Ovary (tissue), 9 donors: Measurements from ENCODE around the gene SLC25A29. TPM values are rescaled to one million over a fixed set of nuclear protein-coding genes. Genes with fewer than 3 reads are reported as not detected.

Experiments used
- DNase-seq, 5 donors: peaks; one replicate each; pipeline ENCODE4 v3.0.0-alpha.2; 2019 to 2020
- H3K27ac ChIP-seq, 2 donors: fragments of 200-600 bp; one replicate each; pipeline versions ENCODE4 v1.5.1 to v1.8.0; 2019 to 2022
- H3K27me3 ChIP-seq: fragments of 200-600 bp; one replicate; pipeline ENCODE4 v1.8.0; 2022
- H3K36me3 ChIP-seq: fragments of 200-600 bp; sonication (generic); one replicate; pipeline ENCODE4 v1.5.1; 2019
- H3K4me1 ChIP-seq: one replicate; pipeline ENCODE4 v1.8.1; 2013; ENCODE audit warnings: mild to moderate bottlenecking, moderate library complexity; ENCODE audit not compliant: insufficient read depth
- H3K4me3 ChIP-seq: fragments of 200-600 bp; sonication (generic); one replicate; pipeline ENCODE4 v1.5.1; 2017
- H3K9me3 ChIP-seq, 2 donors: fragments of 200-600 bp in 1 of 2; sonication (generic) in 1 of 2; one replicate each; pipeline versions ENCODE4 v1.5.1 to v1.8.1; 2013 to 2019; ENCODE audit warnings: mild to moderate bottlenecking in 1 of 2, moderate library complexity in 1 of 2
- CTCF ChIP-seq, 3 donors: fragments of 450-650 bp in 2 of 3; fragments of 200-600 bp in 1 of 3; IDR thresholded peaks; one replicate each; pipeline versions ENCODE4 v1.5.1 to v1.8.0; 2016 to 2022; ENCODE audit warnings: antibody characterized with exemption in 3 of 3, mild to moderate bottlenecking in 1 of 3
- EP300 ChIP-seq: sonication (generic); formaldehyde crosslinking; IDR thresholded peaks from one replicate; pipeline ENCODE4 v1.6.1; 2017; ENCODE audit warnings: antibody characterized with exemption
- POLR2A ChIP-seq: fragments of 450-650 bp; IDR thresholded peaks from one replicate; pipeline ENCODE4 v1.6.1; 2017; ENCODE audit warnings: antibody characterized with exemption, mild to moderate bottlenecking, moderate library complexity
- WGBS, 3 donors: extraction: QIAGEN DNeasy Blood & Tissue Kit in 1 of 3; methylation state at CpG; one replicate each; pipeline versions ENCODE4 v1.1.5 to v1.1.7; 2013 to 2017; 5-methylcytosine and 5-hydroxymethylcytosine counted together
- intact Hi-C, 4 donors: fragments of 100-400 bp; cut with DNase I; formaldehyde crosslinking; loops; one replicate each; pipeline versions ENCODE4 v1.11.0 to v1.15.1; 2022 to 2023
- polyA plus RNA-seq, 2 donors: library from polyadenylated mRNA; stranded (reverse); fragments of 200-250 nt in 1 of 2; fragments of 350-450 nt in 1 of 2; fragmentation: Illumina TruSeq in 1 of 2; extraction: RNeasy Lipid Tissue Mini Kit (QIAGEN cat#74804) in 1 of 2; gene quantifications; one replicate each; pipeline ENCODE4 v1.2.3, GENCODE V29; 2013 to 2014
- total RNA-seq, 7 donors: library from RNA; depleted of rRNA in 2 of 7; stranded (reverse); fragments of >200 nt in 2 of 7; fragmentation: NEBNext Ultra II Directional in 3 of 7; extraction: Animal tissue kit (Norgen Biotek cat#: 25700) in 3 of 7; gene quantifications; one replicate each; pipeline versions ENCODE4 v1.1.0 to v1.2.4, GENCODE V29; 2016 to 2023
- donor health status: DM: no; HTN: no; CAD: no; lungs with moderate emphysema.
- donor health status: DM: no; HTN: no; CAD: no.
- donor health status: Bipolar disorder and iron deficiency.
- donor health status: DM: yes; HTN: yes; CAD: no.
- donor health status: DM: no; HTN: no; CAD: no.
- donor health status: DM: yes; HTN: yes; CAD: no.

SLC25A29 gene
- total and polyA plus RNA-seq, 9 donors = 9.1 to 177 (median 69.9) TPM

- Histone ChIP-seq H3K4me3 (no peak overlapping the region), H3K36me3 (no peaks in the 10 kb centered on the region), H3K27me3 (no peaks in the 10 kb centered on the region), H3K9me3 (no peaks in the 10 kb centered on the region), H3K27ac (peak overlapping the region; percentile 82 to 83), H3K4me1 (peaks cover 4% of the 10 kb centered on the region)
- WGBS, 3 donors = 84 to 87% (median 84%) methylated on average over 5 of the region's 5 CpGs
- TF ChIP-seq CTCF (IDR thresholded peaks at IDR 0.05) = no peak
- TF ChIP-seq EP300 = no peak
- no peak for TF ChIP-seq POLR2A
- intact Hi-C loops = loop anchor here in 2 of 4 donors (5.0 kb wide), 1 partner anchor 69 kb away; the partner anchor contains the start of gene WDR25 (in 2 of the 2)
- no peak for DNase-seq
Measured at GRCh38 chr14:100307766-100308426, 1.7 kb upstream of the SLC25A29 start.

- 5 to 6% (median 5%) methylated on average over 47 to 49 of the region's 49 CpGs for WGBS, 3 donors
- no peaks in the 10 kb centered on the region for H3K9me3 ChIP-seq
- H3K36me3 ChIP-seq = no peaks in the 10 kb centered on the region
- DNase-seq = peak in 4 of 5 donors; percentile 38 to 69 (median 59)
- no peak for TF ChIP-seq CTCF (IDR thresholded peaks at IDR 0.05)
- no peak for TF ChIP-seq EP300
- no peak for TF ChIP-seq POLR2A
- peaks cover 4% of the 10 kb centered on the region for H3K4me1 ChIP-seq
- peak overlapping the region; percentile 82 to 83 for H3K27ac ChIP-seq
- H3K4me3 ChIP-seq = peak overlapping the region; percentile 92
- H3K27me3 ChIP-seq = no peaks in the 10 kb centered on the region
- intact Hi-C loops = loop anchor here in 2 of 4 donors (5.0 kb wide), 1 partner anchor 70 kb away; the partner anchor contains the start of gene WDR25 (in 2 of the 2)
Measured at GRCh38 chr14:100306998-100307765, 938 bp upstream of the SLC25A29 start.

- no peaks in the 10 kb centered on the region for H3K36me3 ChIP-seq
- peak; percentile 52 to 79 (median 71) for DNase-seq
- intact Hi-C loops = loop anchor here in 2 of 4 donors (5.0 kb wide), 1 partner anchor 72 kb away; the partner anchor contains the start of gene WDR25 (in 2 of the 2)
- no peaks in the 10 kb centered on the region for H3K9me3 ChIP-seq
- TF ChIP-seq POLR2A = no peak
- no peak for TF ChIP-seq EP300
- no peak for TF ChIP-seq CTCF (IDR thresholded peaks at IDR 0.05)
- H3K27ac ChIP-seq = peak overlapping the region; percentile 82 to 83
- peaks cover 4% of the 10 kb centered on the region for H3K4me1 ChIP-seq
- no peaks in the 10 kb centered on the region for H3K27me3 ChIP-seq
- 0 to 1% (median 1%) methylated on average over 31 to 65 of the region's 65 CpGs for WGBS, 3 donors
- H3K4me3 ChIP-seq = peak overlapping the region; percentile 92
Measured at GRCh38 chr14:100305324-100306100, 732 bp downstream of the SLC25A29 start.

GRCh38 chr14:100304825-100305323 is 1.4 kb downstream of the SLC25A29 start:
- Histone ChIP-seq H3K36me3 (no peaks in the 10 kb centered on the region), H3K27ac (peak overlapping the region; percentile 82 to 83), H3K4me1 (peaks cover 4% of the 10 kb centered on the region), H3K9me3 (no peaks in the 10 kb centered on the region), H3K27me3 (no peaks in the 10 kb centered on the region), H3K4me3 (peak overlapping the region; percentile 92)
- peak; percentile 68 to 83 (median 74) for DNase-seq
- TF ChIP-seq POLR2A = no peak
- no peak for TF ChIP-seq CTCF (IDR thresholded peaks at IDR 0.05)
- no peak for TF ChIP-seq EP300
- WGBS, 3 donors = 5 to 6% (median 6%) methylated on average over 21 to 23 of the region's 23 CpGs
- intact Hi-C loops = loop anchor here in 2 of 4 donors (5.0 kb wide), 1 partner anchor 72 kb away; the partner anchor contains the start of gene WDR25 (in 2 of the 2)
